GM18951 (cell line): ENCODE results near the gene PRPF6.

Source experiments
- POLR2A ChIP-seq: IDR thresholded peaks from 4 replicates; pipeline ENCODE4 v1.6.1; 2011; ENCODE audit warnings: mild to moderate bottlenecking; ENCODE audit not compliant: insufficient read length, insufficient read depth; ENCODE audit errors: extremely low read depth
- in situ Hi-C: fragments of 300-500 bp; cut with MboI; formaldehyde crosslinking; loops from one replicate; pipeline ENCODE4 v1.12.0; 2022; ENCODE audit warnings: low sequenced_read_pairs, mixed read lengths, inconsistent platforms; ENCODE audit not compliant: unreplicated experiment

PRPF6 gene

DNA sequence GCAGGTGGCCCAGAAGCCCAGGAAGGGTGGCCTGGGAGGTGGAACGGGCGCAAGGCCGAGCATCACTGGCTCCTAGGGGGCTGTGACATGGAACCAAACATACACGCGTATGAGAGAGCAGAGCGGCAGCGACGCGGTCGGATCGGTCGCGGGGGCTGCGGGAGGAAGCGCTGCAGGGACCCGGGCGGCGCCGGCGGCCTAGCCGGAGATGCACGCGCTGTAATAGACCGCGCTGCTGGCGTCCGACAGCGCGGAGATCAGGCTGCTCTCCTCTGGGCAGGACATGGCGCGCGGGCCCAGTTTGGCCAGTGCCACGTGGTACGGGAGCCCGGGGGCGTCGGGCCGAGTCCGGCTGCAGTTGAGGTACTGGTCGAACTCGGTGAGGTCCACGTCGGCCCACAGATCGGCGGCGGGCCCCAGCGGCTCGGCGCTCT lies 67.1 kb downstream of the PRPF6 start:
- in situ Hi-C loops, result no loop called here
- TF ChIP-seq POLR2A, result no peak

DNA sequence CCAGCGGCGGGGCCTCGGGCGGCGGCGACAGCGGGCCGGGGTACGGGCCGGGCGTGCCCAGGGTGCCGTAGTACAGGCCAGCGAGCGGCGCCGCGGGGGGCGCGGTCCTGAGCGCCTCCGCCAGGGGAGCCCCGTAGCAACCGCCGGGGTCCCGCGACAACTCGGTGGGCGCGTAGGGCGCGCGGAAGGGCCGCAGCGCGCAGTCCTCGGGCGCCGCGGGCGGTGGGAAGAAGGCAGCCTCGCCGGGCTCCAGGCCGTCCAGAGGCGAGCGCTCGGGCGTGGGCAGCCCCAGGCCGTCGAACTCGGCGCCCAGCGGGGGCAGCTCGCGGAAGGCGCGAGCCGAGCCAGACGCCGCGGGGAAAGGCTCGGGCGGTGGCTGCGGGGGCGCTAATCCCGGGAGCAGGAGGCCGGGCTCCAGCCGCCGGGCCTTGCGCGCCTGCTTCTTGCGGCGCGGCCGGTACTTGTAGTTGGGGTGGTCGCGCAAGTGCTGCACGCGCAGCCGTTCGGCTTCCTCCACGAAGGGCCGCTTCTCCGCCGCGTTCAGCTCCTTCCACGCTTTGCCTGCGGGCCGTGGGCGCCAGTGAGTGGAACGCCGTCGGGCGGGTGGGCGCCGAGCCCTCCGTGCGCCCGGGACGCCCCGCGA lies 67.6 kb downstream of the PRPF6 start:
- no peak for TF ChIP-seq POLR2A
- in situ Hi-C loops, result no loop called here

DNA sequence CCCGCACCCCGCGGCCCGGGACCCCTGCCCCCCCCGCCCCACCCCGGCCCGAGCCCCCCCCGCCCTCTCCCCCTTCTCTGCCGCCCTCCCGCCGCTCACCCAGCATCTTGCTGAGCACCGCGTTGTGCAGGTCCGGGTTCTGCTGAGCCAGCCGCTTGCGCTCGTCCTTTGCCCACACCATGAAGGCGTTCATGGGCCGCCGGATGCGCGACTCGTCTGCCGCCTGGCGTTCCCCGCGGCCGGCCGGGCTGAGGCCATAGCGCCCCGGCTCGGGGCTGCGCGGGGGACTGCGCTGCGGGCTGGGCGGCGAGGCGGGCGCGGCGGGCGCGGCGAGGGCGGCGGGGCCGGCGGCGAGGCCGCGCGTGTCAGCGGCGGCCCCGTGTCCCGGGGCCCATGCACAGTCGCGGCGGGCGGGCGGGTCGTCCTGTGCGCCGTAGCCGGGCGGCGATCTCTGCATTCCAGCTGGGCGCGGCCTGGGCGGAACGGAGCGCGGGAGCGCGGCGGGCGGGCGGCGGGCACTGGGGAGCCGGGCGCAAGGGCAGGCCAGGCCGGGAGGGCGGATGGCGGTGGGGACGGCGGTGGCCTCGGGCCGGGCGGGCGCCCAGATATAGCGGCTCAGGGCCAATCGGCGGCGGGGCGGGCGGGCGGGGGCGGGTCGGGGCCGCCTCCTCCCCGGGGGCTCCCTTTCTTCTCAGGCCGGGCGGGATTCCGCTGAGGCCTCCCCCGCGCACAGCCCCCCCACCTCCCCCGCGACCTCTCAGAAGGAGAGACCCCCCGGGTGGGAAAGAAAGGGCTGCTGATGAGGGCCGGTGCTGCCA lies 68.3 kb downstream of the PRPF6 start, which contains the start of gene SOX18:
Gene SOX18, minus strand, starts transcription at position 580 of the 818 bp plus-strand sequence. Its CDS starts 123 bp downstream, at position 457.
- in situ Hi-C loops, result no loop called here
- TF ChIP-seq POLR2A, result no peak

DNA sequence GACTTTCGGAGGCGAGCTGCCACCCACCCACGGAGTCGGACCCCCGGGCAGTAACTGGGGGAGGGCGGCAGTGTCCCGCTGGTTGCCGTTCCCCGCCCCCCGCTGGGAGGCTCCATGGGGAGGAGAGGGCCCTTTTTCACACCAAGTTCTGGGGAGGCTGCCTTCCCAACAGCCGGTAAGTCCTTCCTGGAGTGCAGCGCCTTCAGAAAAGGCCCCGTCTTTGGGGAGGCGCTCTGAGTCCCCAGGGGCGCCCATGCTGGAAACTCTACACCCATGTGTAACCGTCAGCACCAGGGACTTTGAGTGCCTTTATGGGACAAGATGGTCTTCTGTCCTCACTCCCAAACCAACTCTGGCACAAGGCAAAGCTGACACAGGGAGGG lies 68.9 kb downstream of the PRPF6 start:
- no peak for TF ChIP-seq POLR2A
- in situ Hi-C loops, result no loop called here

GRCh38 chr20:64050261-64051032 lies 69.5 kb downstream of the PRPF6 start:
- in situ Hi-C loops, result no loop called here

GRCh38 chr20:64051033-64051452 lies 70.1 kb downstream of the PRPF6 start:
- in situ Hi-C loops, result no loop called here
- TF ChIP-seq POLR2A, result no peak

More at GRCh38 chr20:64050261-64051032, 69.5 kb downstream of the PRPF6 start:
- TF ChIP-seq POLR2A, result no peak

GRCh38 chr20:64051561-64052325 lies 70.8 kb downstream of the PRPF6 start:
- no peak for TF ChIP-seq POLR2A
- in situ Hi-C loops, result no loop called here

DNA sequence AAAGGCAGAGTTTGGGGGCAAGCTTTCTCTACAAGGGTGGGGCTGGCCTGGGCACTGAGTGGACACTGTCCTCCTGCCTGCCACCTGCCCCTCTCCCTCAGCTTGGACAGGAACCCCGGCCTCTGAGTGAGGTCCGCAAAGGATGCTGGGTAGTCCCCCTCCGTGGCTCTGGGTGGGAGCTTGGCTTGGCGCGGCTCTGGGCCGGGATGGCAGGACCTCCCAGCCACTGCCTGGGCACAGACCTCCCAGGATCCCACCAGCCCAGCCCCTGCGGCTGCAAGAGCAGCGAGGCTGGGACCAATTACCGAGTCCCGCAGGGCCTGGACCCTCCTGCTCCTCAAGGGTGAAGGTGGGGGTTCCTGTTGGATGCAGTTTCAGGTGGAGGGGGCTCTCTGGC lies 71.4 kb downstream of the PRPF6 start:
- TF ChIP-seq POLR2A, result no peak
- in situ Hi-C loops, result no loop called here

- no peak for TF ChIP-seq POLR2A
- in situ Hi-C loops, result no loop called here
These were observed 72.3 kb downstream of the PRPF6 start for GRCh38 chr20:64052987-64053840.

DNA sequence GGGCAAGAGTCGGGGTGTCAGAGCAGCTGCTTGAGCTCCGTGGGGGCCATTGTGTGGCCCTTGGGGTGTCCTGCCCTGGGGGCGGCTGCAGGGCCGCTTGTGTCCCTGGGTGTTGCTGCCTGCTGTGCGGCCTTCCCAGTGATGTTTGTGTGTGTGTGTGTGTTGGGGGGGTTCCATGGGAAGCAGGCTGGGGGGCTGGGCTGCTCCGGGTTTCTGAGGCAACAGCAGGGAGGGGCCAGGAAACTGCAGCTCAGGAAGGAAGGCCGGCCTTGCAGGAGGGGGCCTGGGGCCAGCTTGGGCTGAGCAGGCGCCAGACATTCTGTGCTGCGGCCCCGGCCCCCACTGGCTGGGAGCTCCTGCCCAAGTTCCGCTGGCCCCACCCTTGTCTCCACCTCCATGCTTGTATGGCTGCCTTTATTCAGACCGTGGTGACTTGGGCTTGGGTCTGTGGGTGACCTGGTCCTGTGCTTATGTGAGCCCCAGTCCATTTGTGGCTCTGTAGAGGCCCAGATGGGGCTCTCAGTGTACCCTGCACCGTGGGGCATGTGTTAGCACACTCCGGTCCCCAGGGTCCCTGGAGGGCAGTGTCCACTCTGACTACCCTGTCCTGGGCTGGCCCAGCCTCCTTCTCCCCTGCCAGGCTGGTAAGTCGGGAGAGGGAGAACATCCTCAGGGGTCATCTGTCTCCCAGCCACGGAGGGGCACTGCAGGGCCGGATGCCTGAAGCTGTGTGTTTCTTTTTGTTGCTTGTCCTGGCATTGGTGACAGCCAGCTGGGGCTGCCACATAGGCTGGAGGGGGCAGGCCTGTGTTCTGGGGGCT lies 73.1 kb downstream of the PRPF6 start:
- in situ Hi-C loops, result no loop called here
- TF ChIP-seq POLR2A, result no peak

GRCh38 chr20:64055396-64055892 lies 74.5 kb downstream of the PRPF6 start:
- in situ Hi-C loops, result no loop called here
- no peak for TF ChIP-seq POLR2A
